Loucy (cell line): ENCODE results near the gene LBX1.

Experiments
- EZH2phosphoT487 ChIP-seq: fragments of 200-600 bp; IDR thresholded peaks from 2 replicates; pipeline ENCODE4 v1.6.1; 2018; ENCODE audit warnings: antibody characterized with exemption, mild to moderate bottlenecking, moderate library complexity, borderline replicate concordance
- TF ChIP-seq, protein P1 (sequence below): fragments of 200-600 bp; sonication (generic); conservative IDR thresholded peaks from 2 replicates; pipeline ENCODE4 v1.5.1; 2014; ENCODE audit warnings: mild to moderate bottlenecking, antibody characterized with exemption, low read length

GRCh38 chr10:101230183-101230917 is 1.1 kb upstream of the LBX1 start:
- TF ChIP-seq EZH2phosphoT487 = no peak
- TF ChIP-seq, protein P1, sequence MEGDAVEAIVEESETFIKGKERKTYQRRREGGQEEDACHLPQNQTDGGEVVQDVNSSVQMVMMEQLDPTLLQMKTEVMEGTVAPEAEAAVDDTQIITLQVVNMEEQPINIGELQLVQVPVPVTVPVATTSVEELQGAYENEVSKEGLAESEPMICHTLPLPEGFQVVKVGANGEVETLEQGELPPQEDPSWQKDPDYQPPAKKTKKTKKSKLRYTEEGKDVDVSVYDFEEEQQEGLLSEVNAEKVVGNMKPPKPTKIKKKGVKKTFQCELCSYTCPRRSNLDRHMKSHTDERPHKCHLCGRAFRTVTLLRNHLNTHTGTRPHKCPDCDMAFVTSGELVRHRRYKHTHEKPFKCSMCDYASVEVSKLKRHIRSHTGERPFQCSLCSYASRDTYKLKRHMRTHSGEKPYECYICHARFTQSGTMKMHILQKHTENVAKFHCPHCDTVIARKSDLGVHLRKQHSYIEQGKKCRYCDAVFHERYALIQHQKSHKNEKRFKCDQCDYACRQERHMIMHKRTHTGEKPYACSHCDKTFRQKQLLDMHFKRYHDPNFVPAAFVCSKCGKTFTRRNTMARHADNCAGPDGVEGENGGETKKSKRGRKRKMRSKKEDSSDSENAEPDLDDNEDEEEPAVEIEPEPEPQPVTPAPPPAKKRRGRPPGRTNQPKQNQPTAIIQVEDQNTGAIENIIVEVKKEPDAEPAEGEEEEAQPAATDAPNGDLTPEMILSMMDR = no peak
